ENCODE results near the gene ARL17A.
"Not testable (repeated sequence)": the region's sequence is repeated elsewhere in the genome, so short reads cannot be mapped to it uniquely, and the experiment has no call there.

DNA sequence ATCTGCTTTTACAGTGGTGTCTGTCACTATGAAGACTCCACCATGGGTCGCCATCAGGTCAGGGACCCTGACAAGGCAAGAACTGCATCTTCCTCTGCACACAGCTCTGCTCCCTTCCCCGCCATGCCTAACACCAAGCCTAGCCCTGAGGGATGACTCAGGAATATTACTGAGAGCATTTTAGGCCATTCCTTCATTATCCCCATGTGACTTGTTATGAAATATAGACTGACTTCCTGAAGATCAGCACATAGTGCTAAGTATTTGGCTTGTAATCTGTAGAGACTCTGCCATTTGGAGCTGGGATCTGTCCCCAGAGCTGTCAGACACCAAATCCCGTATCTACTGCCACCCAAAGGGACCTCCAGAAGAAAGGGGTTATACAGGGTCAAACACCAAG lies 19.4 kb downstream of the ARL17A start:
- TF ChIP-seq, protein P1, sequence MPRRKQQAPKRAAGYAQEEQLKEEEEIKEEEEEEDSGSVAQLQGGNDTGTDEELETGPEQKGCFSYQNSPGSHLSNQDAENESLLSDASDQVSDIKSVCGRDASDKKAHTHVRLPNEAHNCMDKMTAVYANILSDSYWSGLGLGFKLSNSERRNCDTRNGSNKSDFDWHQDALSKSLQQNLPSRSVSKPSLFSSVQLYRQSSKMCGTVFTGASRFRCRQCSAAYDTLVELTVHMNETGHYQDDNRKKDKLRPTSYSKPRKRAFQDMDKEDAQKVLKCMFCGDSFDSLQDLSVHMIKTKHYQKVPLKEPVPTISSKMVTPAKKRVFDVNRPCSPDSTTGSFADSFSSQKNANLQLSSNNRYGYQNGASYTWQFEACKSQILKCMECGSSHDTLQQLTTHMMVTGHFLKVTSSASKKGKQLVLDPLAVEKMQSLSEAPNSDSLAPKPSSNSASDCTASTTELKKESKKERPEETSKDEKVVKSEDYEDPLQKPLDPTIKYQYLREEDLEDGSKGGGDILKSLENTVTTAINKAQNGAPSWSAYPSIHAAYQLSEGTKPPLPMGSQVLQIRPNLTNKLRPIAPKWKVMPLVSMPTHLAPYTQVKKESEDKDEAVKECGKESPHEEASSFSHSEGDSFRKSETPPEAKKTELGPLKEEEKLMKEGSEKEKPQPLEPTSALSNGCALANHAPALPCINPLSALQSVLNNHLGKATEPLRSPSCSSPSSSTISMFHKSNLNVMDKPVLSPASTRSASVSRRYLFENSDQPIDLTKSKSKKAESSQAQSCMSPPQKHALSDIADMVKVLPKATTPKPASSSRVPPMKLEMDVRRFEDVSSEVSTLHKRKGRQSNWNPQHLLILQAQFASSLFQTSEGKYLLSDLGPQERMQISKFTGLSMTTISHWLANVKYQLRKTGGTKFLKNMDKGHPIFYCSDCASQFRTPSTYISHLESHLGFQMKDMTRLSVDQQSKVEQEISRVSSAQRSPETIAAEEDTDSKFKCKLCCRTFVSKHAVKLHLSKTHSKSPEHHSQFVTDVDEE (CRISPR knock-in tag; IDR thresholded peaks at IDR 0.05) = not testable (repeated sequence)
- TF ChIP-seq ARNTL (CRISPR knock-in tag; IDR thresholded peaks at IDR 0.05; ENCODE audit: borderline replicate concordance, low read depth); ZFP3 (CRISPR knock-in tag; IDR thresholded peaks at IDR 0.05); CSDC2 (CRISPR knock-in tag; IDR thresholded peaks at IDR 0.05); TCF4 (CRISPR knock-in tag; IDR thresholded peaks at IDR 0.05; ENCODE audit: borderline replicate concordance); ESRRG (CRISPR knock-in tag; IDR thresholded peaks at IDR 0.05); BACH2 (CRISPR knock-in tag; IDR thresholded peaks at IDR 0.05; ENCODE audit: borderline replicate concordance): not testable (repeated sequence)
- TF ChIP-seq, protein P2, sequence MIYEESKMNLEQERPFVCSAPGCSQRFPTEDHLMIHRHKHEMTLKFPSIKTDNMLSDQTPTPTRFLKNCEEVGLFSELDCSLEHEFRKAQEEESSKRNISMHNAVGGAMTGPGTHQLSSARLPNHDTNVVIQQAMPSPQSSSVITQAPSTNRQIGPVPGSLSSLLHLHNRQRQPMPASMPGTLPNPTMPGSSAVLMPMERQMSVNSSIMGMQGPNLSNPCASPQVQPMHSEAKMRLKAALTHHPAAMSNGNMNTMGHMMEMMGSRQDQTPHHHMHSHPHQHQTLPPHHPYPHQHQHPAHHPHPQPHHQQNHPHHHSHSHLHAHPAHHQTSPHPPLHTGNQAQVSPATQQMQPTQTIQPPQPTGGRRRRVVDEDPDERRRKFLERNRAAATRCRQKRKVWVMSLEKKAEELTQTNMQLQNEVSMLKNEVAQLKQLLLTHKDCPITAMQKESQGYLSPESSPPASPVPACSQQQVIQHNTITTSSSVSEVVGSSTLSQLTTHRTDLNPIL (CRISPR knock-in tag; IDR thresholded peaks at IDR 0.05; ENCODE audit: low read depth) = not testable (repeated sequence)

Data from SK-N-SH treated with all-trans-retinoic acid at 6 μM for 48 hours (cell line).